Upper lobe of right lung (tissue), 1 donor: ENCODE data around the gene AHCYL1. TPM values are rescaled to one million over a fixed set of nuclear protein-coding genes. Genes with fewer than 3 reads are reported as not detected.

ENCODE experiments used
- ATAC-seq: fragments of 200-7000 bp; cut with Tn5 transposase; one replicate; pipeline ENCODE4 v1.9.1; 2020; ENCODE audit warnings: mild to moderate bottlenecking, moderate library complexity
- DNase-seq: peaks from one replicate; pipeline ENCODE4 v3.0.0-alpha.2; 2020
- H3K27ac ChIP-seq: fragments of 200-600 bp; one replicate; pipeline ENCODE4 v1.8.0; 2022
- H3K27me3 ChIP-seq: fragments of 200-600 bp; one replicate; pipeline ENCODE4 v1.8.0; 2022; ENCODE audit warnings: mild to moderate bottlenecking
- H3K36me3 ChIP-seq: fragments of 200-600 bp; one replicate; pipeline ENCODE4 v1.8.0; 2022
- H3K4me1 ChIP-seq: fragments of 200-600 bp; one replicate; pipeline ENCODE4 v1.8.0; 2022
- H3K4me3 ChIP-seq: fragments of 200-600 bp; one replicate; pipeline ENCODE4 v1.8.0; 2022; ENCODE audit warnings: mild to moderate bottlenecking
- H3K9me3 ChIP-seq: fragments of 200-600 bp; one replicate; pipeline ENCODE4 v1.8.0; 2022
- intact Hi-C: fragments of 100-400 bp; cut with DNase I; formaldehyde crosslinking; loops from one replicate; pipeline ENCODE4 v1.11.0; 2022
- total RNA-seq: library from RNA; stranded (reverse); fragmentation: NEBNext Ultra II Directional; extraction: Animal tissue kit (Norgen Biotek cat#: 25700); gene quantifications from one replicate; pipeline ENCODE4 v1.2.1, GENCODE V29; 2021
- TF ChIP-seq, protein P1 (sequence below): fragments of 200-600 bp; IDR thresholded peaks from one replicate; pipeline ENCODE4 v1.8.0; 2022; ENCODE audit warnings: antibody characterized with exemption
- donor health status: DM: no; HTN: yes; CAD: no; lungs with severe emphysema.

The AHCYL1 gene
- total RNA-seq, 1 donor from 2014 or later = 91.7 TPM

DNA sequence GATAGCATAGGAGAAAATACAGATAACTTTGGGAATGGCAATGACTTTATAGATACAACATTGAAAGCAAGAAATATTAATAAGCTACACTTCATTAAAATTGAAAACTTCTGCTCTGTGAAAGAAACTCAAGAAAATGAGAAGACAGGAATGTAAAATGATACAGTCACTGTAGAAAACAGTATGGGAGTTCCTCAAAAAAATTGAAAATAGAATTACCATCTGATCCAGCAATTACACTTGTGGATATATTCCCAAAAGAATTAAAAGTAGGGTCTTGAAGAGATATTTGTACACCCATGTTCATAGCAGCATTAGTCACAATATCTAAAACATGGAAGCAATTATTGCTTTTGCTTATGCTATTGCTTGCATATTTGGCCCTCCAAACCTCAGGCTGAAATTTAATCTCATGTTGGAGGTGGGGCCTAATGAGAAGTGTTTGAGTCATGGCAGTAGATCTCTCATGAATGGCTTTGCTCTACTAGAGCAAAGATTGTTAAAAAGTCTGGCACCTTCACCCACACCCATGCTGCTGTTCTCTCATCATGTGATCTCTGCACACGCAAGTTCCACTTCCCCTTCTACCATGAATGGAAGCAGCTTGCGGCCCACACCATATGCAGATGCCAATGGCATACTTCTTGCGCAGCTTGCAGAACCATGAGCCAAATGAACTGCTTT lies 15.3 kb upstream of the AHCYL1 start:
- TF ChIP-seq, protein P1, sequence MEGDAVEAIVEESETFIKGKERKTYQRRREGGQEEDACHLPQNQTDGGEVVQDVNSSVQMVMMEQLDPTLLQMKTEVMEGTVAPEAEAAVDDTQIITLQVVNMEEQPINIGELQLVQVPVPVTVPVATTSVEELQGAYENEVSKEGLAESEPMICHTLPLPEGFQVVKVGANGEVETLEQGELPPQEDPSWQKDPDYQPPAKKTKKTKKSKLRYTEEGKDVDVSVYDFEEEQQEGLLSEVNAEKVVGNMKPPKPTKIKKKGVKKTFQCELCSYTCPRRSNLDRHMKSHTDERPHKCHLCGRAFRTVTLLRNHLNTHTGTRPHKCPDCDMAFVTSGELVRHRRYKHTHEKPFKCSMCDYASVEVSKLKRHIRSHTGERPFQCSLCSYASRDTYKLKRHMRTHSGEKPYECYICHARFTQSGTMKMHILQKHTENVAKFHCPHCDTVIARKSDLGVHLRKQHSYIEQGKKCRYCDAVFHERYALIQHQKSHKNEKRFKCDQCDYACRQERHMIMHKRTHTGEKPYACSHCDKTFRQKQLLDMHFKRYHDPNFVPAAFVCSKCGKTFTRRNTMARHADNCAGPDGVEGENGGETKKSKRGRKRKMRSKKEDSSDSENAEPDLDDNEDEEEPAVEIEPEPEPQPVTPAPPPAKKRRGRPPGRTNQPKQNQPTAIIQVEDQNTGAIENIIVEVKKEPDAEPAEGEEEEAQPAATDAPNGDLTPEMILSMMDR = no peak
- intact Hi-C loops = no loop called here
- Histone ChIP-seq H3K27me3 (no peaks in the 10 kb centered on the region), H3K9me3 (no peaks in the 10 kb centered on the region), H3K27ac (no peak overlapping the region), H3K36me3 (no peaks in the 10 kb centered on the region), H3K4me1 (no peaks in the 10 kb centered on the region), H3K4me3 (no peak overlapping the region)
- peak; percentile 63 for ATAC-seq
- DNase-seq = no peak

DNA sequence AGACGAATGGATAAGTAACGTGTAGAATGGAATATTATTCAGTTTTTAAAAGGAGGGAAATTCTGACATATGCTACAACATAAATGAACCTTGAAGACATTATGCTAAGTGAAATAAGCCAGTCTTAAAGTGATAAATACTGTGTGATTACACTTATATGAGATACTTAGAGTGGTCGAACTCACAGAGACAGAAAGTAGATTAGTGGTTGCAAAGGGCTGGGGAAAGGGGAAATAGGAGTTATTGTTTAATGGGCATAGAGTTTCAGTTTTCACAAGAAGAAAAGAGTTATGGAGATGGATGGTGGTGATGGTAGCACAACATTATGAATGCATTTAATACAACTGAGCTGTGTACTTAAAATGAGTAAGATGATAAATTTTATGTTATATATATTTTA lies 14.7 kb upstream of the AHCYL1 start:
- ATAC-seq (no peak), DNase-seq (no peak)
- TF ChIP-seq, protein P1 = no peak
- no peaks in the 10 kb centered on the region for H3K9me3 ChIP-seq
- no peaks in the 10 kb centered on the region for H3K27me3 ChIP-seq
- no peaks in the 10 kb centered on the region for H3K36me3 ChIP-seq
- no peaks in the 10 kb centered on the region for H3K4me1 ChIP-seq
- H3K27ac ChIP-seq = no peak overlapping the region
- intact Hi-C loops = no loop called here
- no peak overlapping the region for H3K4me3 ChIP-seq

DNA sequence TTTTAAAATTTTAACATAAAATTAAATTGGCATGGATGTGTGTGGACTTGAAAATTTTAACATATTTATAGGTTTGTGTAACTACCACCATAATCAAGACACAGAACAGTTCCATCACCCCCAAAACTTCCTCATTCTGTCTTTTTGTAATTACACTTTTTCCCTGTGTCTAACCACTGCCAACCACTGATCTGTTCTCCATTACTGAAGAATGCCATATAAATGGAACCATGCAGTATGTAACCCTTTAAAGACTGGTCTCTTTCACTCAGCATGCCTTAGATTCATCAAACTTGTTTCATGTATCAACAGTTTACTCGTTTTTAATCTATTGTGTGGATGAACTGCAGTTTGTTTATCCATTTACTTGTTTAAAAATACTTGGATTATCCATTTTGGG lies 13.0 kb upstream of the AHCYL1 start:
- Histone ChIP-seq H3K4me1 (no peaks in the 10 kb centered on the region), H3K9me3 (no peaks in the 10 kb centered on the region), H3K36me3 (no peaks in the 10 kb centered on the region), H3K27me3 (no peaks in the 10 kb centered on the region), H3K27ac (no peak overlapping the region), H3K4me3 (no peak overlapping the region)
- TF ChIP-seq, protein P1 = no peak
- no peak for ATAC-seq
- intact Hi-C loops = no loop called here
- DNase-seq = no peak

DNA sequence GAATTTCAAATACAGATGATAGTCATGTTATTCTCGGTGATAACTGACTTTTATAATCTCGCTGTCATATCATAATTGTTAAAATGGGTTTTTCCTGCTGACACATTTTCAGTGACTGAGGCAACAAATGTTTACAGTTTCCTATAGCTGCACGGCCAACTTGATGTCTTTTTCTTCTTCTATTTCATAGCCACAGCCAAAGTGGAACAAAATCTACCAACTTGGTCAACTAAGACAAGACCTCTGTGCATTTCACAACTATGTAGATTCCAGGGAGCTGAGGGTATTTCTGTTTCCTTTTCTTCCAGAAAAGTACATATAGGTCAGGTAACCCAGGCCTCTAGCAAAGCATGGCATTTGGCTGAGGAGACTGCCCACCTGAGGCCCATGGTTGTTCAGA lies 10.4 kb upstream of the AHCYL1 start:
- no peaks in the 10 kb centered on the region for H3K36me3 ChIP-seq
- H3K4me3 ChIP-seq = no peak overlapping the region
- ATAC-seq (no peak), DNase-seq (no peak)
- H3K27me3 ChIP-seq = no peaks in the 10 kb centered on the region
- H3K4me1 ChIP-seq = peaks cover 15% of the 10 kb centered on the region
- no peak overlapping the region for H3K27ac ChIP-seq
- intact Hi-C loops = no loop called here
- no peaks in the 10 kb centered on the region for H3K9me3 ChIP-seq
- TF ChIP-seq, protein P1 = no peak

DNA sequence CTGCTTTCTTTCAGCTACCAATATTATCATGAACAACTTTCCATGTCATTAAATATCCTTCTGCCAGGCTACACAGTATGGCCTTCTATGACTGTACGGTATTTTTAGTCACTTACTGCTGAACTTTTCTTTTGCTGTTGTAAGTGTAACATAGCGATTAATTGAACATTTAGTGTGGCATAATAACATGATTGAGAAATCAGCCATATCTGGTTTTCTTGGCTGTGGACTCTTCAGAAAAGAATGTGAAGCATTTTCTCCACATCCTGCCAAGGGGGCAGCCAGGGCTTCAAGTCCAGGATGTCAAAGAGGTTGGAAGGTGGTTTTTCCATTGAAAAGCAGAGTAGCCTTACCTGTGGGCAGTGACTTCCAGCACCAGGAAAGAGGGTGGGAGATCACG lies 8.8 kb upstream of the AHCYL1 start:
- no peak for DNase-seq
- H3K4me1 ChIP-seq = peaks cover 29% of the 10 kb centered on the region
- H3K4me3 ChIP-seq = no peak overlapping the region
- intact Hi-C loops = no loop called here
- no peak for ATAC-seq
- no peaks in the 10 kb centered on the region for H3K36me3 ChIP-seq
- TF ChIP-seq, protein P1 = no peak
- H3K27me3 ChIP-seq = no peaks in the 10 kb centered on the region
- H3K27ac ChIP-seq = no peak overlapping the region
- no peaks in the 10 kb centered on the region for H3K9me3 ChIP-seq

DNA sequence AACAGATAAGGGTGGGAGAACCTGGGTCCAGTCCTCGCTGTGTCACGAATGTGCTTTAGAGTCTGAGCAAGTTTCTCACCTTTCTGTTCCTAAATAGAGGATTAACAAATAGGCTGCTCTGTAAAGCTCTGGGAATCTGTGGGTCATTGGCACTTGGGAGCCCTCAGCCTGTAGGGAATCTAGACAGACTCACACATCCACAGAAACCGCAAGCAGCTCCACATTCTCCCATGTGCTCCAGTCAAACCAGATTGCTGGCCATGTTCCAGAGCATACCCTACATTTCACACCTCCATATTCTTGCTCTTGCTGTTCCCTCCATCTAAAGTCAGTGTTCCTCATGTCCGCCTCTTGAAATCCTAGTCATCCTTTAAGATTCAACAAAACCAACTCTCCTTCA lies 7.8 kb upstream of the AHCYL1 start:
- intact Hi-C loops = no loop called here

More for the DNA sequence above, 7.8 kb upstream of the AHCYL1 start:
- TF ChIP-seq, protein P1 = no peak
- DNase-seq (no peak), ATAC-seq (no peak)
- Histone ChIP-seq H3K4me3 (no peak overlapping the region), H3K36me3 (no peaks in the 10 kb centered on the region), H3K9me3 (no peaks in the 10 kb centered on the region), H3K4me1 (peaks cover 29% of the 10 kb centered on the region), H3K27ac (no peak overlapping the region), H3K27me3 (no peaks in the 10 kb centered on the region)
